Astrocyte of the hippocampus (primary cell): ENCODE results near the gene STN1.
A peak's percentile ranks its signal among the peaks of the same experiment; 100 is the strongest.

Source experiments
- DNase-seq: peaks from one replicate; pipeline ENCODE4 v3.0.0; 2011; ENCODE audit warnings: low read depth, low spot score

STN1 gene, protein sequence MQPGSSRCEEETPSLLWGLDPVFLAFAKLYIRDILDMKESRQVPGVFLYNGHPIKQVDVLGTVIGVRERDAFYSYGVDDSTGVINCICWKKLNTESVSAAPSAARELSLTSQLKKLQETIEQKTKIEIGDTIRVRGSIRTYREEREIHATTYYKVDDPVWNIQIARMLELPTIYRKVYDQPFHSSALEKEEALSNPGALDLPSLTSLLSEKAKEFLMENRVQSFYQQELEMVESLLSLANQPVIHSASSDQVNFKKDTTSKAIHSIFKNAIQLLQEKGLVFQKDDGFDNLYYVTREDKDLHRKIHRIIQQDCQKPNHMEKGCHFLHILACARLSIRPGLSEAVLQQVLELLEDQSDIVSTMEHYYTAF

DNA sequence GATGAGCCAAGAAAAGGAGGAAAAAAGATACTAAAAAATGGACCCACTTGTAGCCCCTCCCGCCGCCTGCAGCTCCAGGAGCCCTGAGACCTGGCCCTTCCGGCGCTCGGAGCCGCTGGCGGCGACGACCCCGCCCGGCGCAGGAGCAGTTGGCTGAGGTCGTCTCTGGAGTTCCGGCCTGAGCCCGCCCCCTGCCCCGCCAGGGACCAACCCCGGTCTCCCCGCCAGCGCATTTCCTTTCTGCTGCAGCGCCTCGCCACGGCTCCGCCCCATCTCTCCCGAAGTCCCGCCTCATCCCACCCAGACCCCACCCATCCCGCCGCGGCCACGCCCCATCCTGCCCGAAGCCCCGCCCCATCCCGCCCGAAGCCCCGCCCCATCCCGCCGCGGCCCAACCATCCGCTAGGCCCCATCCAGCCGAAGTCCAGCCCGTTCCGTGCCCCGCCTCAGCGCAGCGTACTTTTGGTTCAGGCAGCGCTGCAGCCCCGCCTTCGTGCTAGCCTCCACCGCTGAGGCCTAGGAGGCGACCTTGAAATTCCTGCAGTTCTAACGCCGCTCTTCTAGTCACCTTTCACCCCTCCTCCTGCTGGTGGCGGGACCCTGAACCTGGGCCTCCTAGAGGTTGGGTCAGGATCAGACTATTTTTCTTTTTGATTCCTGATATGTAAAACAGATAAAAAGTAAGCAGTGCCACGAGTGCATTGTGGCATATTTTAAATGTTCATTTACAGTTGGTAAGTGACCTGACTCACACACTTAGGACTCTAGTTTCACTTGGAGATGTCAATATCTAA is at the start of gene STN1:
Gene STN1 (minus strand): TSS at position 132 of the 794 bp plus-strand sequence. CDS start 590 bp downstream, outside the sequence.
- peak; percentile 99 for DNase-seq

- DNase-seq, result no peak
These were observed 49.6 kb upstream of the STN1 start for GRCh38 chr10:103967448-103968071.

- peak; percentile 97 for DNase-seq
These were observed 48.9 kb upstream of the STN1 start, which contains the start of gene SLK for GRCh38 chr10:103966671-103967447. SLK (plus strand) TSS chr10:103967140; CDS start chr10:103967746, 606 bp downstream.

- no peak for DNase-seq
These were observed 42.1 kb upstream of the STN1 start for GRCh38 chr10:103960103-103960502.

GRCh38 chr10:103958996-103959395 is 41.0 kb upstream of the STN1 start:
- no peak for DNase-seq

DNA sequence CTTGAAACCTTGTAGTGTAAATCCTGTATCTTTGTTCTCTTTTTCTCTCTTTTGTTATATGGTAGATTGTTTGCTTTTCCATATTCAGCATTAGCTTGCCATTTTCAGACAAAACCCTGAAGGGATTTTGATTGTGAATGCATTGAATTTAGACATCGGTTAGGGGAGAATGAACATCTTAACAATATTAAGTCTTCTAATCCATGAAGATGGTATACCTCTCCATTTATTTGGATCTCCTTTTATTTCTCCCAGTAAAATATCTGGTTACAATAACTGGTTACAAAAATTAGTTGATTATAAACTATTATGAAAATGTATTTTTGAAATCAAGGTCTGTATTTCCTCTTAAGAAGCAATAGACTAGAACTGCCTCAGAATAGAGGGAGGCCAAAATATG is 36.6 kb upstream of the STN1 start:
- DNase-seq, result no peak

GRCh38 chr10:103951942-103952341 is 34.0 kb upstream of the STN1 start:
- peak; percentile 33 for DNase-seq

- no peak for DNase-seq
These were observed 33.2 kb upstream of the STN1 start for GRCh38 chr10:103951183-103951582.

DNA sequence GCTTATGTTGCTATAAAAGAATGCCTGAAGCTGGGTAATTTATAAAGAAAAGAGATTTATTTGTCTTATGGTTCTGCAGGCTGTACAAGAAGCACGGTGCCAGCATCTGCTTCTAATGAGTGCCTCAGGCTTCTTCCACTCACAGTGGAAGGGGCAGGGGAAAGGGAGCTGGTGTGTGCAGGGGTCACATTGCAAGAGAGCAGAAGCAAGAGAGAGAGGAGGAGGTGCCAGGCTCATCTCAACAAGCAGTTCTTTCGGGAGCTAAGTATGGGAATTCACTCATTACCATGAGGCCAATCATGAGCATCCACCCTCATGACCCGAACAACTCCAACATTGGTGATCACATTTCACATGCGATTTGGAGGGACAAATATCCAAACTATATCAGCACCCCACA is 31.7 kb upstream of the STN1 start:
- no peak for DNase-seq

DNA sequence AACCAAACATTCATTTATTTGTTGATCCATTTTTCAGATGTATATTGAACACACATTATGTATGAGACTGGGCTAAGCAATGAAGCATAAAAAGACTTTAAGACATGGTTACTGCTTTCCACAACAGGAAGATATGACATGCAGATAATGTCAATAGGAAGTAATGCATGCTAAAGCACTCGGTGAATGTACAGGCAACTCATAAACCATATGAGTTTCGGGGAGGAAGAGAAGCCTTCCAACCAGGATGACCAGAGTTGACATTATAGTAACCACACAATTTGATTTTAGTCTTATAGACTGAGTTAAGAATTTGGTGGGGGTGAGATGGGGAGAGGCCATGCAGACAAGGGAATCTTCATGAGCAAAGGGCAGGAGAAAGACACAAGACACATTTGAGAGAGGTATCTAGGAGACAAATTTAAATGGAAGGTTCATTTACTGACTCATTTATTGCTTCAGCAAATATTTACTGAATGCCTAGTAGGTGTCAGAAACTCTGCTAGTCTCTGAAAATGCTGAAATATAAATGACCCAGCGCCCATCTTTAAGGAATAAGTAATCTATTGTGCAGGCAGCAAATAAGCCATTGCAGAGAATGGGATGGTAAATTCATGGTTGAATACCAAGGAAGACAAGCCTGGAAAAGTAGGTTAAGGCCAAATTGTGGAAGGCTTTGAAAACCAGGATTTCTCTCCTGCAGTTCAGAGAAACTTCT is 30.0 kb upstream of the STN1 start:
- DNase-seq, result no peak

DNA sequence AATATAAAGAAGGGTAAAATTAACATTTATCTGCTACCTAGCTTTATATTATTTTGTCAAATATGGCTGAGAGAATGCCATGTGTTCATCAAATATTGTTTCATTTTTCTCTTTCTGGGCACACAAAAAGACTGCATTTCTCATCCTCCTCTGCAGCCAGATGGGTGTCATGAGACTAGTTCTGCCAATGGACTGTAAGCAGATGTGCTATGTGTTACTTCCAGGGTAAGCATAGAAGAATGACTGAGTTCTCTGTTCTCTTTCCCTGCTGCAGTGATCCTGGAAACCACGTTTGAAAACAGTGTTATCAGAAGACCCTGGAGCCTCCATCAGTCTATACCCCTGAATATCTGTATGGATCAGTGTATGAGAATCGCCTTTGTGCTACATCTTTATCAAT is 24.9 kb upstream of the STN1 start:
- DNase-seq, result no peak

- DNase-seq, result no peak
These were observed 23.8 kb upstream of the STN1 start for GRCh38 chr10:103941801-103942200.

DNA sequence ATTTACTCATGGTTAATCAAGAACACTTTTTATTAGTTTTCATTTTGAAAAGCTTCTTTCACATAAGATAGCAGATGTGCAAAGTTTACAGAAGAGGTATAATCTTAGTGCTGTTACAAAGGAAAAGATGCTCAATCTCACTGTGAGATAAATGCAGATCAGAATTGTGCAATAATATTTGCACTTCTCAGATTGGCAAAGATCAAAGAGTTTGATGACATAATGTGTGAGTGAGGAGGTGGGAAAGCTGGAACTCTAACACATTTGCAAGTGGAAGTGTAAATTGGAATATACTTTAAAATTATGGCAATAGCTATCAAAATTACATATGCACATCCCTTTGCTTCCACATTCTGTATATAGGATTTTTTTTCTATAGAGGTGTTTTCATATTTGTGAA is 21.5 kb upstream of the STN1 start:
- no peak for DNase-seq

GRCh38 chr10:103936022-103936421 is 18.0 kb upstream of the STN1 start:
- DNase-seq, result no peak

DNA sequence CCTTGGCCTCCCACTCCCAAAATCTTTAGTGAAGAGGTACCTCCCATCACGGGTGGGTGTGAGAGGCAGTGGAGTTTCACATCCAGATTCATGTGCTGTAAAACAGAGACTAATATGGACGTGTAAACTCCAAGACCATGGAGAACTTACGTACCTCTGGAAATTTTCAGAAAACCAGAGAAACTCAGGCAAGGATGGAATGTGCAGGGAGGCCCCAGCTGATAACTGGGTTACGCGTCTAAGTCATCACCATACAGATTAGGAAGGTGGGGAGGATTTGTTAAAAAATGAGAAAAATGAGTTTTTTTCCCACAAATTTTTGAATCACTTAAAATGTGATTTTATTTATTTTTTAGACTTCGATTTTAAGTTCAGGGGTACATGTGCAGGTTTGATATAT is 16.3 kb upstream of the STN1 start:
- no peak for DNase-seq

DNA sequence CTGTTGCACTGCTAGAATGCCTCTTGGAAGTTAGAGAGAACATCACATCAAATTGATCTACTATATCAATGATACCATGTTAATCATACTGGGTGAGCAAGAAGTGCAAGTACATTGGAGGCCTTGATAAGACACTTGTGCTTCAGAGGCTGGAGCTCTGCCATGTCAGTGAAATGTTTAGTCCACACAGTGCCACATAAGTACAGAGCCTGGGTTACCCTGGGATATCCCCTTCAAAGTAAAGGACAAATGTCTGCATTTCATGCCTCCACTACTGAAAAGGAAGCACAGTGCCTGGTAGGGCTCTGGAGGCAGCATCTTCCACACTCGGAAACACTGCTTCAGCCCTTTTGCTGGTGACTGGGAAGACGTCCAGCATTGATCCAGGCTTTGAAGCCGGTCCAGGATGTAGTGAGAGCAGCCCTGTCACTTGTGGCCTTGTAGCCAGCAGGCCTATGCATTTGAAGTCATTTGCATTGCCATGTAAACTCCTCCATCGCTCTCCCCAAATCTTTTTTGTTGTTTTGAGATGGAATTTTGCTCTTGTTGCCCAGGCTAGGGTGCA is 15.7 kb upstream of the STN1 start:
- DNase-seq, result peak; percentile 34

DNA sequence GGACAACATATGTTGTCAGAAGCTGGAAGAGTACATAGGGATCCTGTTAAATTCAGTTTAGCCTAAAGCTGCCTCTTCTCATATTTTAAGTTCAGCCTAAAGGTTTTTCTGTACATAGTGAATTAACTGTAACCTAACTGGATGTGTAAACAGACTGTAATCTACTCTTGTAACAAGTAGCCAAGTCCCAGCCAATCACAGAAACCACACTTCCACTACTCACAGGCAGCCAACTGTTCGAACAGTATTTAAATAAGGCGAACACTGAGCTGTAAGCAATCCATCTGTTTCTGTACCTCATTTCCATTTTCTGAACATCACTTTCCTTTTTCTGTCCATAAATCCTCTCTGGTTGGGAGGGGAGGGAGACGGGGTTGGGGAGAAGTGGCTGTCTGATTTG is 15.0 kb upstream of the STN1 start:
- DNase-seq, result peak; percentile 33

GRCh38 chr10:103932271-103932670 is 14.3 kb upstream of the STN1 start:
- DNase-seq, result no peak

DNA sequence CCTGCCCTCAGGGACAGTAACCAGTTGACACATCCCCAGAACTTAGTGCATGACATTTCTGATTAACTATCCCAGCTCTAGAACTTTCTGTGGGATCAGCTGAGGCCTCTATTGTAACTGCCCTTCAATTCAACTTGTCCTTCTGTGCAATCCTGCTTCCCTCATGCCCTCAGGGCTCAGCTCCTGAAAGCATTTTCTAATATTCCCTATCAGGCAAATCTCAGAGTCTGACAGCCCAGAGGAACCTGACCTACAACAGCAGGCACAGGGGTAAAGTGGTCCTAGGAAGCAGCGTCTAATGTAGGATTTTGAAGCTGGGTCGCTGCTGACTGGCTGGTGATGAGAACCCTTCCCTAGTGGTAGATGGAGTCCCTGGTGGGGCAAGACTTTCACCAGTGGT is 13.6 kb upstream of the STN1 start:
- no peak for DNase-seq

DNA sequence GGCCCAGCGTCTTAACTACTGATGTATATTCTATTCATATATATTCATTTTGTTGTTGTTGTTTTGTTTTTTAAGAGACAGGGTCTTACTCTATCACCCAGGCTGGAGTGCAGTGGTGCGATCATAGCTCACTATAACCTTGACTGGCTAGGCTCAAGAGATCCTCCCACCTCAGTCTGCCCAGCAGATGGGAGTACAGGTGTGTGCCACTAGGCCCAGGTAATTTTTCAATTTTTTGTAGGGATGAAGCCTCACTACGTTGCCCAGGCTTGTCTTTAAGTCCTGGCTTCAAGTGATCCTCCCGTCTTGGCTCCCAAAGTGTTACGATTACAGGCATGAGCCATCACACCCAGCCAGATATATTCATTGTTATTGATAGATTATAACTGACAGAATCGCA is 12.9 kb upstream of the STN1 start:
- DNase-seq, result no peak

GRCh38 chr10:103930449-103930848 is 12.5 kb upstream of the STN1 start:
- no peak for DNase-seq
